ENCODE data around the gene CLDN20. TPM values are rescaled to one million over a fixed set of nuclear protein-coding genes. Genes with fewer than 3 reads are reported as not detected.

CLDN20 gene
- total and polyA plus RNA-seq, 2 donors (not counting 3 experiments of a cell fraction or from before 2014, with no cell fraction given): not detected

- POLR2A ChIA-PET: no interaction called here
- TF ChIP-seq CTCF (IDR thresholded peaks at IDR 0.05; ENCODE audit: extremely low read depth in 1 of 2, insufficient read depth in 1 of 2, low read depth in 1 of 2, low read length in 2 of 2) (no peak), EZH2 (IDR thresholded peaks at IDR 0.05; ENCODE audit: borderline replicate concordance, low read depth, low read length, severe bottlenecking) (no peak), FOS (IDR thresholded peaks at IDR 0.05; ENCODE audit: borderline replicate concordance, insufficient read depth, low read length) (no peak), JUN (IDR thresholded peaks at IDR 0.05; ENCODE audit: borderline replicate concordance, insufficient read depth, insufficient read length, low read depth) (no peak), MYC (IDR thresholded peaks at IDR 0.05; ENCODE audit: low read depth, low read length) (no peak), POLR2AphosphoS5 (IDR thresholded peaks at IDR 0.05; ENCODE audit: insufficient read depth, low read depth, low read length) (no peak), MAX (IDR thresholded peaks at IDR 0.05; ENCODE audit: insufficient read depth, insufficient read length) (no peak)
Observed at GRCh38 chr6:155227046-155227445, 36.8 kb upstream of the CLDN20 start.

More at GRCh38 chr6:155227046-155227445, 36.8 kb upstream of the CLDN20 start:
- H3K4me1 ChIP-seq (ENCODE audit: control insufficient read depth, extremely low read depth, insufficient read depth, low read length): peaks cover 15% of the 10 kb centered on the region
- DNase-seq (ENCODE audit: low read depth, low spot score) (no peak), FAIRE-seq (no peak)
- dilution Hi-C loops (cut with MboI; ENCODE audit: extremely low pct_ligation_motif_present, low sequenced_read_pairs): no loop called here
- CTCF ChIA-PET: interaction anchor here (1.0 kb wide), 1 partner anchor 25 kb away, joined by 3 read pairs; no protein-coding TSS in a partner anchor
- H3K9me1 ChIP-seq (replicated peaks; ENCODE audit: control insufficient read depth, extremely low read depth, insufficient read depth, low read length): no peaks in the 10 kb centered on the region
- H3K4me3 ChIP-seq (replicated peaks in 1 of 3; ENCODE audit: insufficient read depth in 1 of 3, low read depth in 1 of 3, low read length in 3 of 3): no peak overlapping the region
- no peak overlapping the region for H2AFZ ChIP-seq (ENCODE audit: low read depth, low read length)
- no peaks in the 10 kb centered on the region for H3K79me2 ChIP-seq (ENCODE audit: control insufficient read depth, insufficient read depth, low read length)
- no peaks in the 10 kb centered on the region for H3K36me3 ChIP-seq (ENCODE audit: control insufficient read depth in 2 of 2, extremely low read depth in 1 of 2, insufficient read depth in 2 of 2, low read length in 2 of 2)
- H3K27ac ChIP-seq (ENCODE audit: insufficient read depth, low read depth, low read length): no peak overlapping the region
- H3K9ac ChIP-seq (replicated peaks; ENCODE audit: extremely low read depth, insufficient read depth, low read length): no peak overlapping the region
- H3K9me3 ChIP-seq (replicated peaks; ENCODE audit: control insufficient read depth, insufficient read depth, low read length): no peaks in the 10 kb centered on the region
- intact Hi-C loops (cut with micrococcal nuclease): no loop called here
- H3K27me3 ChIP-seq (ENCODE audit: control insufficient read depth in 2 of 2, insufficient read depth in 2 of 2, low read length in 2 of 2): no peaks in the 10 kb centered on the region
- no TSS peak for BruUV-seq (replicated peaks)
- H3K4me2 ChIP-seq (ENCODE audit: insufficient read depth, low read length): no peak overlapping the region
- no peaks in the 10 kb centered on the region for H4K20me1 ChIP-seq (replicated peaks; ENCODE audit: control insufficient read depth, extremely low read depth, insufficient read depth, low read length)

Measured in endothelial cell of umbilical vein (primary cell).